ENCODE measurements around the gene ASTN1. TPM values are rescaled to one million over a fixed set of nuclear protein-coding genes. Genes with fewer than 3 reads are reported as not detected.

ASTN1 gene
- total and polyA plus RNA-seq, 9 of the 15 experiments (the other 6 are each of a cell fraction or from before 2014, with no cell fraction given), result 0.05 to 0.22 (median 0.18) TPM

- no peak for TF ChIP-seq RERE (CRISPR knock-in tag; IDR thresholded peaks at IDR 0.05; ENCODE audit: borderline replicate concordance)
- TF ChIP-seq KAT2B (IDR thresholded peaks at IDR 0.05; ENCODE audit: low read depth, low read length), result no peak
- TF ChIP-seq, protein P1, sequence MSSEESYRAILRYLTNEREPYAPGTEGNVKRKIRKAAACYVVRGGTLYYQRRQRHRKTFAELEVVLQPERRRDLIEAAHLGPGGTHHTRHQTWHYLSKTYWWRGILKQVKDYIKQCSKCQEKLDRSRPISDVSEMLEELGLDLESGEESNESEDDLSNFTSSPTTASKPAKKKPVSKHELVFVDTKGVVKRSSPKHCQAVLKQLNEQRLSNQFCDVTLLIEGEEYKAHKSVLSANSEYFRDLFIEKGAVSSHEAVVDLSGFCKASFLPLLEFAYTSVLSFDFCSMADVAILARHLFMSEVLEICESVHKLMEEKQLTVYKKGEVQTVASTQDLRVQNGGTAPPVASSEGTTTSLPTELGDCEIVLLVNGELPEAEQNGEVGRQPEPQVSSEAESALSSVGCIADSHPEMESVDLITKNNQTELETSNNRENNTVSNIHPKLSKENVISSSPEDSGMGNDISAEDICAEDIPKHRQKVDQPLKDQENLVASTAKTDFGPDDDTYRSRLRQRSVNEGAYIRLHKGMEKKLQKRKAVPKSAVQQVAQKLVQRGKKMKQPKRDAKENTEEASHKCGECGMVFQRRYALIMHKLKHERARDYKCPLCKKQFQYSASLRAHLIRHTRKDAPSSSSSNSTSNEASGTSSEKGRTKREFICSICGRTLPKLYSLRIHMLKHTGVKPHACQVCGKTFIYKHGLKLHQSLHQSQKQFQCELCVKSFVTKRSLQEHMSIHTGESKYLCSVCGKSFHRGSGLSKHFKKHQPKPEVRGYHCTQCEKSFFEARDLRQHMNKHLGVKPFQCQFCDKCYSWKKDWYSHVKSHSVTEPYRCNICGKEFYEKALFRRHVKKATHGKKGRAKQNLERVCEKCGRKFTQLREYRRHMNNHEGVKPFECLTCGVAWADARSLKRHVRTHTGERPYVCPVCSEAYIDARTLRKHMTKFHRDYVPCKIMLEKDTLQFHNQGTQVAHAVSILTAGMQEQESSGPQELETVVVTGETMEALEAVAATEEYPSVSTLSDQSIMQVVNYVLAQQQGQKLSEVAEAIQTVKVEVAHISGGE (CRISPR knock-in tag; IDR thresholded peaks at IDR 0.05), result no peak; a peak in 1 of 6 replicates
- 0 out of 2 replicates have a peak, but pooled peaks have one; percentile 36 for TF ChIP-seq JUND (IDR thresholded peaks at IDR 0.05; ENCODE audit: borderline replicate concordance, low read depth, low read length)
- peak; percentile 71; the same call in 1 of the 3 replicates for TF ChIP-seq JUND (tag; IDR thresholded peaks at IDR 0.05; ENCODE audit: borderline replicate concordance, low read depth, low read length)
- TF ChIP-seq CTBP1 (IDR thresholded peaks at IDR 0.05; ENCODE audit: borderline replicate concordance), result 0 out of 2 replicates have a peak, but pooled peaks have one; percentile 48
- peak; percentile 49; the same call in 1 of the 2 replicates for TF ChIP-seq EP300 (IDR thresholded peaks at IDR 0.05; ENCODE audit: low read length)
- peak; percentile 70; the same call in 1 of the 2 replicates for TF ChIP-seq HDGF (IDR thresholded peaks at IDR 0.05)
- TF ChIP-seq RAD21 (CRISPR knock-in tag; conservative IDR thresholded peaks at IDR 0.05 in 1 of 2, IDR thresholded peaks at IDR 0.05 in 1 of 2), result peak; percentile 68 to 72
- no peak for TF ChIP-seq ZNF175 (CRISPR knock-in tag; IDR thresholded peaks at IDR 0.05; ENCODE audit: low read depth)
- TF ChIP-seq SETDB1 (IDR thresholded peaks at IDR 0.05; ENCODE audit: low read length), result no peak
- no peak for TF ChIP-seq KLF1 (tag; IDR thresholded peaks at IDR 0.05)
- no peak for TF ChIP-seq PPARD (CRISPR knock-in tag; IDR thresholded peaks at IDR 0.05)
- no peak for TF ChIP-seq SMAD2 (IDR thresholded peaks at IDR 0.05; ENCODE audit: low read depth, low read length)
- TF ChIP-seq ZBTB26 (CRISPR knock-in tag; IDR thresholded peaks at IDR 0.05), result 0 out of 2 replicates have a peak, but pooled peaks have one; percentile 6
Measured at GRCh38 chr1:176878750-176879536, 285.6 kb downstream of the ASTN1 start (continued).

Data from K562 (cell line).